GM19025 (cell line): ENCODE results near the gene RAP2A.

Experiments
- ATAC-seq: cut with Tn5 transposase; IDR thresholded peaks from one replicate; pipeline ENCODE4 v1.9.1; 2021; ENCODE audit warnings: mild to moderate bottlenecking, low read depth, moderate library complexity; ENCODE audit not compliant: unreplicated experiment

RAP2A gene

GRCh38 chr13:97433727-97434396 lies at the start of gene RAP2A:
Gene RAP2A, plus strand, starts transcription at chr13:97434169. Its CDS starts 302 bp downstream, at chr13:97434471.
- ATAC-seq, result peak; percentile 36

- no peak for ATAC-seq
Observed at GRCh38 chr13:97384371-97384770, 49.6 kb upstream of the RAP2A start.

GRCh38 chr13:97385146-97385545 lies 48.8 kb upstream of the RAP2A start:
- no peak for ATAC-seq

DNA sequence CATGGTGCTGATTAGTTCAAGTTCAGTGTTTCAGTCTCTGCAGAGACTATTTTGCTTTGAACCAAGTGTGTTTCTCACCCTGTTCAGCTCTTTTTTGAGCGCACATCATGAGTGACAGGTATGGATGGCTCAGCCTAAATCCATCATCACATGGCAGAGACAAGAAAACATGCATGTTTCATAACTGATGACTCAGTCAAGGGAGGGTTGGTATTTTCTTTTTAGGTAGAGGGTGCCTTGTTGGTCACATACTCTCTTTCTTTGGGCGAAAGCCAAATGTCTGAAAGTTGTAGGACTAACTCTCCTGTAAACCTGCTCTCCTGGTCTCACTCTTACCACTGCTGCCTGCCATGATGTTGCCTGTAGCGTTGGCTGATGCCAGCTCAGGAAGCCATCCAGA lies 48.1 kb upstream of the RAP2A start:
- ATAC-seq, result no peak

- ATAC-seq, result no peak
Observed at GRCh38 chr13:97386801-97387484, 47.0 kb upstream of the RAP2A start.

- no peak for ATAC-seq
Observed at GRCh38 chr13:97387485-97387839, 46.5 kb upstream of the RAP2A start.

DNA sequence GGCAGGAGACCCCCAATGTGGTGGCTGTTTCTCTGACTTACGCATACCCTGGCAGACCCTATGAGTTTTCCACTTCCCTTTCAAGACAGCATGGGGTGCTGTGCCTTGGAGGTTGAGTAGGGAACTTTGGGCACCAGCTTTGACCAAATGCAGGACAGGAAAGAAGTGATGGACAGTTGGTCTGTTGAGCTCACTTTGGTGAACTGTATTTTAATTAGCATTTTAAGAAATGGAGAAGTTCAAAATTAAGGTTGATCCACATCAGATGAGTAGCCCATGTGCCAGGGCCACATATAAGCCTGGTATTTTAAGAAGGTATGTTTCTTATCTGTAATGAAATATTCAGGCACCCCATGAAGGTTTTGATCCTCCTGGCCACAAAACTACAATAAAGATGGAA lies 46.1 kb upstream of the RAP2A start:
- no peak for ATAC-seq

DNA sequence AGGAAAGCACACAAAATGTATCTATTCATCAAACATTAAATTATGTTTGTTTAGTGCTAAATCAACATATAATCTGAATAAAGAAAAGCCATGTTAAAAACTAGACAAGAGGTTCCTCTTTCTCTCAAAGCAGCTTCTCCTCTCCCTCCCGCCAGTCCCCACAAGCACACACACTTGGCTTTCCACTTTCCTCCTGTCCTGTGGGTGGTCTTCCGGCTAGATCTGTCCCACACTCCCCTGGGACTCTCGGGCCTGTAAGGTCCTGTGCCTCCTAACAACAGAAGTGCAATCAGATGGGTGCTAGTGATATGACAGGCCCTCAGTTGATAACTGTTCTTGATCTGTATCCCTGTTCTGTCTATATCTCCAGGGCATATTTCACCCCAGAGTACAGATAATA lies 45.6 kb upstream of the RAP2A start:
- ATAC-seq, result no peak

DNA sequence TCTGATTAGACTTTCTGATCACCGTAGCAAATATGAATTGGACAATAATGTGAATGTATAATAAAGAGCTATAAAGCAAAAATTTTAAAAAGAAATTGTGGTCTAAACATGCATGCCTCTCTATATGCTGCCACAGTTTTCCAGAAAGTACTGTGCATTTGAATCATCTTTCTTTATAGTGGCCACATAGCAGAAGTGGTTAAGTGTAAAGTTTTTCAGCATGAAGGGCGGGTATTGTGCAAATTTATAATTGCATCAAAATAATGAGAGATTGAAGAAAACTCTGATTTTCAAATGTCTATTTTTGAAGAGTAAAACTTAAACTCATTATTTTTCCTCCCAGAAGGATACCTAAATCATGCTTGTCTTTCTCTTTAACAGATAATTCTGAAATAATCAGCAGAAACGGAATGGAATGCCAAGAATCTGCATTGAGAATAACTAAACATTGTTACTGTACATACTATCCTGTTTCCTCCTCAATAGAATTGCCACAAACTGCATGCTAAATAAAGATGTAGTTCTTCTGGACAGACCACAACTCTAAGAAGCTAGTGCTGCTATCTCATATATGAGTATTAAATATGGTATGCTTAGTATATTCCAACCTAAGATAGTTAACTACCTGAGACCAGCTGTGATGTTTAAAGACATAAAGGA lies 42.9 kb upstream of the RAP2A start:
- ATAC-seq, result no peak

- ATAC-seq, result no peak
Observed at GRCh38 chr13:97392020-97392419, 41.9 kb upstream of the RAP2A start.

- ATAC-seq, result no peak
Observed at GRCh38 chr13:97394542-97394941, 39.4 kb upstream of the RAP2A start.

DNA sequence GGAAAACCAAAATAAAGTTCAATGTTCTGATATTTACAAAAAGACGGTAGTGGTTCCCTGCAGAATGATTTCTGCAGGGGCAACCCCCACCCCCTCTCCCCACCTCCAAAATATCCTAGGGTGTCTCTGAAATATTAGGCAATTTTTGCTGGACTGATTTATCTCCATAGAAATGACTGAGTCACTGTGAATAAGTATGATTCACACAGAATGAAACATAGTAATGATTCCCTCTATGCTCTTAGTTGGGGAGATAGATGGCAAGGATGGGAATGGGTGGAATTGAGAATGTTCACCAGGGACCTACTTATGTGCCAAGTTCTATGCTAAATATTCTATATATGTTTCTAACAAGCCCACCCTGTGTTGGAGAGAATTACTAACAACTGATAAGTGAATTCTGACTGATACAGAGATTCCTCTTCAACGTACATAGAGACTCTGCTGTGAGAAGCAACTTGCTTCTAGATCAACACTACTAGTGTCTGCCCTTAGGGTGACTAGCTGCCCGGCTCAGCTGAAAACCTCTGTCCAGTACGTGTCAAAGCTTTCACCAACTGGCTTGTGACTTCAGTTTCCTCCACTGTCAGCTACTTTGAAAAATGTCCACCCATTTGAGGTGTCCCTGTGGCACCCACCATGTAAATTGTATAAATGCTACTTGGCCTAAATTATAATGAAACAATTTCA lies 38.4 kb upstream of the RAP2A start:
- no peak for ATAC-seq

DNA sequence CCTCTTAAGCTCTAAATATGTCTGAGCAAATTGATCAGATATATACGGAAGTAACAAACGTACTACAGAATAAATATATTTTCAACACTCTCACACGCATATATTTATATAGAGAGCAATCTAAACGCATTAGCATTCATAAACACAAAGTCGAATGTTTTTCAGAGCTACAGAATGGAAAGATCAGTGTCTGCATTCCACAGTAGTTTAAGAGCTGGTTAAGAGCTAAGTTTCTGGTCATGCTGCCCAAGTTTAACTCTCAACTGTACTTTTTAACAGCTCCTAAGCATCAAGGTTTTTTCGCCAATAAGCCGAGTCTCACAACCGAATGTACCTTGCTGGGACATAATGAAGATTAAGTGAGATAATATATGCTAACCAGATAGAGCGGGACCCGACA lies 36.7 kb upstream of the RAP2A start:
- ATAC-seq, result no peak

DNA sequence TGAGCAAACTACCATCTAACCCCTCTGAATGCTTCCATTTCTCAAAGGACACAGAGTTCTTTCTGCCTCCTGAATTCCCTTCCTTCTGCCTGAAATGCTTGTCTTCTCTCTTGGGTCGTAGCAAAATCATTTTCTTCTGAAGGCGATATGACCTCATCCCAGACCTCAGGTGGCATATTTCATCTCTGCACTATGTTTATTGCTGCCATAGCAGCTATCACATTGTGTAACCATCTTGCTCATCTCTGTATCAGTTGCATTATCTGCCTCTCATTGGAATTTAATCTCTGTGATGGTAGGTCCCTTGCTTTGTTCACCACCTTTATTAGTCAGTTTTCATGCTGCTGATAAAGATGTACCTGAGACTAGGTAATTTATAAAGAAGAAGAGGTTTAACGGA lies 32.5 kb upstream of the RAP2A start:
- ATAC-seq, result no peak

GRCh38 chr13:97403893-97404750 lies 29.8 kb upstream of the RAP2A start:
- ATAC-seq, result no peak

GRCh38 chr13:97407540-97407939 lies 26.4 kb upstream of the RAP2A start:
- ATAC-seq, result no peak

GRCh38 chr13:97408938-97409337 lies 25.0 kb upstream of the RAP2A start:
- no peak for ATAC-seq

- ATAC-seq, result no peak
Observed at GRCh38 chr13:97411984-97412383, 22.0 kb upstream of the RAP2A start.

DNA sequence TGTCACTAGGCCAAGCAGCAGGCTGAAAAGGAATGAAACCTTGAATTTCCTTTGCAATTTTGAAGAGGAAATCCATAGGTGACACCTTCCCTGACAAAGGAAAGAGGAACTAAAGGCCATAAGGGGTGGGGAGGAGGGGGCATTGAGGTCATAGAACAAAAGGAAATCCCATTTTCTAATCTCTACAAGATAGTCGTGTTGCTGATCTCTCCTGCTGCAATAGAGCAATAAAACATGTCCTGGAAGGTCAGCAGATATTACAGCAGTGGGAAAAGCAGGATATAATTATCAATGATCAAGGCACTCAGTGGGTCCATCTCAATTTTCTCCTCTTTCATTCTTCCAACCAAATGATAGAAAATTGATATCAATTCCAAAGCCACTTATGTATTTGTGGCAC lies 20.3 kb upstream of the RAP2A start:
- ATAC-seq, result no peak

DNA sequence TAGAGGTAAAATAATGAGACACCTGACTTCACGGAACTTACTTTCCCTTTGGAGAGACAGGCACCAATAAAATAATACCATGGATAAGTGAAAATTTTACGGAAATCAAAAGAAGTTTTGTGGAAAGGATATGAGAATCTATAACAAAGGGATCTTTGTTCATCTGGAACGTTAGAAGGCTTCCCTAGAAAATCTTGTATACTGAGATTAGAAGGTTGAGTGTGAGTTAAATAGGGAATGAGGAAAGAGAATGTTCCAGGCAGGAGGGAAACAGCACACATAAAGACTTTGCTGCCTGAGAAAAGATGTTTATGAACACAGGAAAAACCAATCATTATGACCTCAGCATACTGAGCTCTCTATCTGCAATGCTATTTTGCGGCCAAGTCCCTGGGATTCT lies 19.6 kb upstream of the RAP2A start:
- ATAC-seq, result no peak
